HG02981 (cell line): ENCODE measurements around the gene BPIFB4.

Source experiments
- ATAC-seq: cut with Tn5 transposase; IDR thresholded peaks from one replicate; pipeline ENCODE4 v1.9.1; 2021; ENCODE audit warnings: mild to moderate bottlenecking, moderate library complexity; ENCODE audit not compliant: unreplicated experiment

The BPIFB4 gene

DNA sequence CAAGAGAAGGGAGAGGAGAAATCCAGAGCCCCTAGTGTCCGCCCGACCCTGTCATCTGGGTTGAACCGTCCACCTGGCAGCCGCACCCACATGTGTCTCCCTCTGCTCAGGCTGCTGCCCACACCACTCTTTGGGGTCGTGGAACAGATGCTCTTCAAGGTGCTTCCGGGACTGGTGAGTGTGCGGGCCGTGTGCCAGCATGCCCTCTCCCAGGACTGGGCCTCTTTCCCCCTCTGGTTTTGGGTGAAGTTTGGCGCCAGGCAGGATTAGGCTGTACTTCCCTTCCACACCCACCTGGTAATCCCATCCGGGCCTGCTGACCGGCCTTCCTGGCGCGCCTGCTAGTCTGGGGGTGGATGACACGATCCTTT, 17.8 kb upstream of the BPIFB4 start:
- ATAC-seq: no peak

DNA sequence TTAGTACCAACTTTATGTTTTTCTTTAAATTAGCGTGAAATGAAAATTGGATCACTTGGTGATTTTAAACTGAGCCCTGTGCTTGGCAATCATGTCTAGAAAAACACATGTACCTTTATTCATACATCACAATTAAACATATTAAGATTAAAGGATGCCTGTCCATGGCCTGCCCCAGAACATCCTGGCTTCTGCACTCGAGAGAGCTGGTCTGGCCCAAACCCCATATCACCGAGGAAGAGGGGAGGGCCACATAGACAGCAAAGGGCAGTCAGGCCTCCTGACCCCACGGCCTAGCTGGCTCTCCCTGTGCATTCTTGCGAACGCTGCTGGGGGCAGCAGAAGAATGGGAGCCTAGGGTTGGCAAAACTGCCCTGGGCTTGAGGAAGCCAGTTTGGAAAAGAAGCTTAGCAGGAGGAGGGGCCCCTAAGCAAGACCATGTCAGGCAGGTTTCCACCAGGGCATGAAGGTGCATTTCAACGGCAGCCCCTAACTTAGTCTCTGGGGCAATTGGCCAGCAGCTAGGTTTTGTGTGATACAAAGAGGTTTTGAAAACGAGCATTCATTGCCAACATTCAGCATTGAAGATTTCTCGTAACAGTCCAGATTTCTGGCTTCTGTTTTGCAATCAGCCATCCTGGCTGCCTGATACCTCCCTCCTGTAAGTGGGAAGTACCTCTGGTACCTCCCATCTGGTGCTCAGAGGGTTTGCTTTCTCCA, 17.2 kb upstream of the BPIFB4 start:
- ATAC-seq: no peak

GRCh38 chr20:33062825-33063149, 16.7 kb upstream of the BPIFB4 start:
- no peak for ATAC-seq

- no peak for ATAC-seq
Observed at GRCh38 chr20:33063271-33063670, 16.2 kb upstream of the BPIFB4 start.

DNA sequence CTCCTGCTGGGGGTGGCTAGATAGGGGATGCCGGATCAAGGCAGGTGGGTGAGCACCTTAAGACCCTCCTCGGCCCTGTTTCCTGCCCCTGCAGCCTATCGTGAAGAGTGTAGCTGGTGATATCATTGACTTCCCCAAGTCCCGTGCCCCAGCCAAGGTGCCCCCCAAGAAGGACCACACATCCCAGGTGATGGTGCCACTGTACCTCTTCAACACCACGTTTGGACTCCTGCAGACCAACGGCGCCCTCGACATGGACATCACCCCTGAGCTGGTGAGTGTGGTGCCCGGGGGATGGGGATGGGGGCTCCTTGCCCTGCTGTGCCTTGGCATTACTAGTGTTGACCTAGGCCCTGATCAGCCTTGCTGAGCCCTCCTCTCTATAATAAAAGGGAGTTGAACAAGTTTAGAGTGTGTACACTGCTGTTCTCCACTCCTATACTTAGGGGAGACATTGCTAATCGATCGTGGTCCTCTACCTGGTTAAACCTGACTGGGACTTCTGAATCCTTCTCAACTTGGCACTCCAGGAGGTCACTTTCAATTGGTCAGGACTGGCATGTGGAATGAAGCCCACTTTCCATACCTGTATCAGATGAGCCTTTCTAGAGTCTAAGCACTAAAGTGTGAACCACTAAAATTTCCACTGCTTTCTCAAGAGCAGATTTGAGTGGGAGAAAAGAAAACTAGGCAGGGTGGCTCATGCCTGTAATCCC, 14.7 kb upstream of the BPIFB4 start:
- ATAC-seq: no peak

DNA sequence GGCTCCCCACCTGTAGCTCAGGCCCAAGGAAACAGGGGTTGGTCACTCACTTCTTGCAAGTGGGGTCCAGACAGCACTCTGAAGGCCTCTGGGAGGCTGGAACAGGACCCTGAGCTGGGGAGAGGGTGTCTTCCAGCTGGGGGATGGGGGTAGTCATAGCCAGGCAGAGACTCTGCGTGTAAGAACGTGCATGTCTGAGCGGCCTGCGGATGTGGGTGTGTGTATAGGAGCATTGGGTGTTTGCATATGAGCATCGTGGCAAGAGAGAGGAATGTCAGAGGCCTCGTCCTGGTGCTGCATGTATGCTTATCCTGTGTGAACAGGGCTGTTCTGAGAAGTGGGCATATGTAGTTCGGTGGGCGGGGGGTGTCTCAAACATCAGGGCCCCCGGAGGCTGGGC, 13.7 kb upstream of the BPIFB4 start:
- no peak for ATAC-seq

DNA sequence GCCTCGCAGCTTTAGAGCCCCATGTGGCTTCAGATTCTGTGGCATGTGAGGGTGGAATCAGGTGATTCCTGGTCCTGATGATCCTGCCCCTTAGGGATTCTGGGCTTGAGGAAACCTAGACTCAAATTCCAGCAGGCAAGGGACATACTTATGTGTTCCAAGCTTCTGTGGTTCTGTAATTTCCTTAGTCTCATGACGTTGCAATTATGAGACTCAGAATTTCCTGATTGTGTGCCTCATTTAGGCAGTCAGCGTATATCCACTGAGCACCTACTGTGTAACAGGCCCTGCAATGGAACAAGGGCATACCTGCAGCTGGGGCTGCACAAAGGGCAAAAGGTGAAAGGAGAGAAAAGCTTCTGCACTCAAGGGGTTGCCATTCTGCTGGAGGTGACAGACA, 11.6 kb upstream of the BPIFB4 start:
- ATAC-seq: no peak

- ATAC-seq: no peak
Observed at GRCh38 chr20:33068251-33068939, 11.0 kb upstream of the BPIFB4 start.

GRCh38 chr20:33069673-33070072, 9.8 kb upstream of the BPIFB4 start:
- ATAC-seq: no peak

DNA sequence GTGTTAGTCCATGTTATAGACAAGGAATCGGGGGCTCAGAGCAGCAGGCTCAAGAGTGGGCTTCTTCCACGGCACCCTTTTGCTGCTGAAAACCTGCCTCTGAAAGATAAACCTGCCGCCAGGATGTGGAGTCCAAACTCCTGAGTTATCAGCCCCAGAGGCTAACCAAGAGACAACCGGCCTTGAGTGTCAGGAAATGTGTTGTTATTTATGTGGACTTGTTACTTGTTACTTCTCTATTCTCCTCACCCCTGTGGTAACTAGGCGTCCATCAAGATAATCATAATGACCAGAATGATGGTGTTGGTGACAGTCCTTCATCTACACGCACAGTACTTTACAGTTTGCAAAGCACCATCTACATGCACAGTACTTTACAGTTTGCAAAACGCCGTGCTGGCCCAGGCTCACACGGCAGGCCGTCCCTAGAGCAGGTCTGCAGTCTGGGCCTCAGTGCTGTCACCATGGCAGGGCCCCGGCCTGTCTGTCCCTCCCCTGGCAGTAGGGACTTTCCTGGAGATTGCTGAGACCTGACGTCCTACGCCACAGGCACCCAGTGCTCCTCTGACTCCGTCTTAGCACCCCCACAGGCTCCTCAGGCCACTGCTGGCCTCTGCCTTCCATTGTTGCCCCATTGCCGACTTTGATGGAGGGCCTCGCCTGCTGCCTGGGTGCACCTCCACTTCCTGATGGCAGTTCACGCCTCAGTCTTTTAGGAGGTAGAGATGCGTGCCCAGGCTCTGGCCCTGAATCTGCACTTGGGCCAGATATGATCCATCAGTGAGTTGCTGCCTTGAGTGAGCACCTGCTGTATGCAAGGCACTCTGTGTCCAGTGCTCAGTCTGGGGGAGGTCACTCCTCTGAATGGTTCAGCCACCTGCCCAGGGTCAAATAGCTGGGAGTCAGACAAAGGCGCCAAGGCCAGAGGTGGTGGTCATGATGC, 9.1 kb upstream of the BPIFB4 start:
- no peak for ATAC-seq

- no peak for ATAC-seq
Observed at GRCh38 chr20:33071198-33071597, 8.2 kb upstream of the BPIFB4 start.

DNA sequence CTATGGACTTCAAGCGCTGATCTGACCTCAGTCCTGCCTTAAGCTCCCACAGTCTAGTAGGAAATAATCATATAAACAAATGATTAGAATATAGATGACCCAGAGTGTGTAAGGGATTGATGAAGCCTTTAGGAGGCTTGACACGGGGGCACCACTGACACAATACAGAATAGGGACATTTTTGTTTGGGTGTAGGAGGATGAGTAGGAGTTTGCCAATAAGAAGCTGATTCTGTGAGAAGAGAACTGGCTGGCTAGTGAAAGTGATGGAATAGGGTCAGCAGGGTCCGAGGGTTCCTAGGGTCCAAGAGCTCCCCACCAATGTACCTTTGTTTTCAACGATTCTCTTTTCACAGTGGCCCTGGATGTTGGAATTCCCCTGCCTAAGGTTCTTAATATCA, 7.1 kb upstream of the BPIFB4 start:
- ATAC-seq: no peak

- no peak for ATAC-seq
Observed at GRCh38 chr20:33072813-33073212, 6.6 kb upstream of the BPIFB4 start.

- ATAC-seq: no peak
Observed at GRCh38 chr20:33074675-33075074, 4.8 kb upstream of the BPIFB4 start.

DNA sequence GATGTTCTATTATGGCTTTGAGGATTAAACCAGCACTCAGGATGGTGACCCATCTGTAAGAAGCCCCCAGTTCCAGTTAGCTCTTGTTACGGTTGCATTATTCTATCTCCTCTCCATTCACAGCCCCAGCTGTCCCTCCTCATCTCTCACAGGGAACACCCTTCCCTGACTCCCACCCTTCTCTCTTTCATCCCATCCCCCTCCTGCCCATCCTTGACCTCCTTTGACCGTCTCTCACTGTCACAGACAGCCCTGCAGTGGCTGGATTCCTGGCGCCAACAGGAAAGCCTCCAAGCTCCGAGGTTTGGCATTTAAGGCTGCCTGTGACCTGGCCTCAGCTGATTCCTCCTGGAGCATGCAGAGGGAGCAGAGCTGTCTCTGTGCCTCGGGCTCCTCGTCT, 4.2 kb upstream of the BPIFB4 start:
- ATAC-seq: no peak

- no peak for ATAC-seq
Observed at GRCh38 chr20:33076662-33077372, 2.6 kb upstream of the BPIFB4 start.

DNA sequence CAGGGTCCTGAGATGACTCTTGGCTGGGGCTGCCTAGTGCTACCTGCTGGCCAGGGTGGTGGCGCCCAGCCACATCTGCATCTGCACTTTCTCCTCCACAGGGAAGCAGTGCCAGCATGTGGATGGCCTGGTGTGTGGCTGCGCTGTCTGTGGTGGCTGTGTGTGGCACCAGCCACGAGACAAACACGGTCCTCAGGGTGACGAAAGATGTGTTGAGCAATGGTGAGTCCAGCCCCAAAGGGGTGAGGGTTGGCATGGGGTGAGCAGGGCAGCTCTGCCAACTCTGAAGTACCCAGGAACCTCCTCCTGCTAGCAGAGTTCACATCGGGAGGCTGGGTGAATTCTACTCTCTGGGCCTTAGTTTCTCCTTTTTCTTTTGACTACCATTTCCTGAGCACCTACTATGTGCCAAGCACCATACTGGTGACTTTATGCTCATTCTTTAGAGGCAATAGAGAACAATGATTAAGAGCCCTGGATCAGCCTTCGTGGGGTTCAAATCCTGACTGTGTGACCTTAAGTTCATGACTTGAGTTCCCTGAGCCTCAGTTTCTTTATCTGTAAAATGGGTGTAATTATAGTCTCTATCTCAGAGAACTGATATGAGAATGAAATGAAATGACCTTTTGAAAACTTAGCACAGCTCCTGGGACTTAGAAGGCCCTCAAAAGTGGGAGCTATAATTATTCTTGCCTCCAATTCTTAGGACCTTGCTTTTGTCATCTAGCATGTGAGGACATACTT, 2.1 kb downstream of the BPIFB4 start:
- no peak for ATAC-seq

DNA sequence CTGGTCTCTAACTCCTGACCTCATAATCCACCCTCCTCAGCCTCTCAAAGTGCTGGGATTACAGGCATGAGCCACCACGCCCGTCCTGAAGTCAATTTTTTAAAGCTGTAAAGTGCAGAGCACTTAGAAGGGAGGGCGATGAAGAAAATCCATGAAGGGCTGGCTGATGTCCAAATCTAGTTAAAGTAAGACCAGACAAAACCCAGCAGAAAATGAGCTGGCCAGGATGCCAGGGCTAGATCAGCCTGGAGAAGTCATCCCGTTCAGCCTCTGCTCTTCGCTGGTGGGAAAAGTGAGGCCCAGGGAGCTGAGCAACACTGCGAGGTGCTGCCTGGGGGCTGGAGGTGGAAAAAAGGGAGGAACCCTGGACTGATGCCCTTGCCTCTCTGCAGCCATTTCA, 3.1 kb downstream of the BPIFB4 start:
- no peak for ATAC-seq

DNA sequence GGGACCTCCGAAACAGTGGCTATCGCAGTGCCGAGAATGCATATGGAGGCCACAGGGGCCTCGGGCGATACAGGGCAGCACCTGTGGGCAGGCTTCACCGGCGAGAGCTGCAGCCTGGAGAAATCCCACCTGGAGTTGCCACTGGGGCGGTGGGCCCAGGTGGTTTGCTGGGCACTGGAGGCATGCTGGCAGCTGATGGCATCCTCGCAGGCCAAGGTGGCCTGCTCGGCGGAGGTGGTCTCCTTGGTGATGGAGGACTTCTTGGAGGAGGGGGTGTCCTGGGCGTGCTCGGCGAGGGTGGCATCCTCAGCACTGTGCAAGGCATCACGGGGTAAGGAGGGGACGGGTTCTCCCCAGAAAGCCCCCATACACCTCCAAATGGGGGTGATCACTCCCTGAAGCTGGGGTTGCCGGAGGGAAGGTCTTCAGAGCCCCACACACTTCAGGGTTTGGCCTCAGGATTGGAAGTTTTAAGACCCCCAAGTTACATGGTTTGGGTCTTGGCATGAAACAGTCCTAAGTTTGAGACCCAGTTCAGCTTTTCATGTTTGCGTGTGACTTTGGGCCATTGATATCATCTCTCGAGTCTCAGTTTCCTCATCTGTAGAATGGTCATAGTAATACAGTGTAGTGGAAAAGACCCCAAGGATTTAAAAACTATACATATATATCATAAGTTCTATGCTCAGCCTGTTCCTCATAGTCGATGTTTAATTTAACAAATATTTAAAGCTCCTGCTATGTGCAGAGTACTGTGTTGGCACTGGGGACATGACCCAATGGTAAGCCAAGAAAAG, 4.3 kb downstream of the BPIFB4 start:
- no peak for ATAC-seq
